Skeletal muscle cell (primary cell): ENCODE results near the gene ORC2.
A peak's percentile ranks its signal among the peaks of the same experiment; 100 is the strongest.

ENCODE experiments used
- DNase-seq: peaks from one replicate; pipeline ENCODE4 v3.0.0-alpha.2; 2010; ENCODE audit warnings: low read depth
- H3K4me3 ChIP-seq: 2 replicates; pipeline ENCODE4 v1.5.1; 2011; ENCODE audit warnings: low read depth, mild to moderate bottlenecking, control low read depth, low read length, moderate library complexity

ORC2 gene

GRCh38 chr2:200871151-200871550 lies 92.3 kb downstream of the ORC2 start:
- no peak for DNase-seq
- H3K4me3 ChIP-seq = no peak overlapping the region

DNA sequence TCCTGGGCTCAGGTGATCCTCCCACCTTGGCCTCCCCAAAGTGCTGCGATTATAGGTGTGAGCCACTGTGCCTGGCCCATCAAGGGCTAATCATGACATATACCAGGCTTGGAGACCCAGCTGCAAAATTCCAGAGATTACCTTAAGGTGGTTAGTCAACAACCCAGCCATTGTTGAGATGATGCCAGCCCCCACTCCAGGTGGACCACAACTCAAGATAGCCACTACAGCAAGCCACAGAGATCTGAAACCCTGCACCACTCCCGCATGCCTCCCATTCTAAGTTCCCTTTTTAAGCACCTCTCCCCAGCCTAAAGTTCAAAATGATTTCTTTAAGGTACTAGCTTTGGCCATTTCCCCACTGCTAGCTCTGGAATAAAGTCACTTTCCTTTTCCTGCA lies 94.4 kb downstream of the ORC2 start:
- no peak overlapping the region for H3K4me3 ChIP-seq
- no peak for DNase-seq

DNA sequence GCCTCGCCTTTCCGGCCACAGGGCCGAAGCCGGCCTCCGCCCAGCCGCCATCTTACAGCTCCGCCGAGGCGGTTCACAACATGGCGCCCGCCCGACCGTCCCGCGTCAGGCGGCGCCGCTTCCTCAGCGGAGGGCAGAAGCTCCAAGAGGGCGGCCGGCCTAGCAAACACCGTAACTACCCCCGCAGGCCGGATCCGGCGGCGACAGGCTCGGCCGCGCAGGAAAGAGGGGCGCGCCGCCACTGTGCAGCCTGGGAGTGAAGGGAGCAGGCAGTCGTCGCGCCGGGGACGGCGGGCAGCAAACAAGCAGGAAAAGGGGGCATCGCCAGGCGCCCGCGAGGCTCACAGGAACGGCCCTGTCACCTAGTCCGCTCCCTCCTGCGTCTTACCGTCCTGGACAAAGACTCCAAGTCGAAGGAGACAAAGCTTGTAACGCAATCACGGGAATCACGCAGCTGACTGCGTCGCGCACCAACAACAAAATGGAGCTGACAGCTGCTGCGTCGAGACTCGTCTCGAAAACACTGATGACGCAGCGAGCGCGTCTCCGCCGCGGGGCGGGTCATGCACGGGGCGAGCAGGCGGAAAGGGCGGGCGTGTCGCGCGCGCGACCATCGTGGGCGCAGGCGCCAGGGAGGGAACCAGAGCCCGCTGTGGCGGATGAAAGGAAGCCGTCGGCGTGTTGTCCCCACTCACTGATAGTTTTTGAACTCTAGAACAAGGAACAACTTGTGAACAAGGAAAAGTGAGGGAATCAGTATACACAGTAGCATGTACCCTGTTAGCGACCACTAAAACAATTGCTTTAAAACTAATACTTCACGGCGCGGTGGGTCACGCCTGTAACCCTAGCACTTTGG lies 99.1 kb downstream of the ORC2 start, which contains the start of gene CLK1:
TSS of gene CLK1 (minus strand) at position 483 of the 859 bp plus-strand sequence. CDS start 2,796 bp downstream, outside the sequence.
- peak; percentile 78 for DNase-seq
- H3K4me3 ChIP-seq = peak within 1 kb of the TSS; percentile 79

- peak overlapping the region; percentile 79 for H3K4me3 ChIP-seq
- no peak for DNase-seq
Measured at GRCh38 chr2:200863782-200864175, 99.7 kb downstream of the ORC2 start.

DNA sequence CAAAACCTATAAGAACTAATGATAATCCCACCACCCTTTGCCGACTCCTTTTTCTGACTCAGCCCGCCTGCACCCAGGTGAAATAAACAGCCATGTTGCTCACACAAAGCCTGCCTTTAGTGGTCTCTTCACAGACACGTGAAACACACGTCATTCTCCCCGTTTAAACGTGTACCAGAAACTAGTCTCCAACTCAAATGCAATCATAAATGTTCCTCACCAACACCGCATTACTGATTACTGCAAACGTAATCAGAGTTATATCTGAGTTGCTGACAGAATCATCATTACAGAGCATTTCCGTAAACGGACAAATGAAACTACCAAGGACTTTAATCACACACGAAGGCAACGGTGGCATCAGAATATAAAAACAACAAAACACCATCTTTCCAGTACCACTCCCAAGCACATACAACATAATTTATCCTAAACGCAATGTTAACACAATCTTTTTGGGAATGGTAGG lies 100.9 kb downstream of the ORC2 start:
- peak; percentile 37 for DNase-seq
- peak overlapping the region; percentile 79 for H3K4me3 ChIP-seq

DNA sequence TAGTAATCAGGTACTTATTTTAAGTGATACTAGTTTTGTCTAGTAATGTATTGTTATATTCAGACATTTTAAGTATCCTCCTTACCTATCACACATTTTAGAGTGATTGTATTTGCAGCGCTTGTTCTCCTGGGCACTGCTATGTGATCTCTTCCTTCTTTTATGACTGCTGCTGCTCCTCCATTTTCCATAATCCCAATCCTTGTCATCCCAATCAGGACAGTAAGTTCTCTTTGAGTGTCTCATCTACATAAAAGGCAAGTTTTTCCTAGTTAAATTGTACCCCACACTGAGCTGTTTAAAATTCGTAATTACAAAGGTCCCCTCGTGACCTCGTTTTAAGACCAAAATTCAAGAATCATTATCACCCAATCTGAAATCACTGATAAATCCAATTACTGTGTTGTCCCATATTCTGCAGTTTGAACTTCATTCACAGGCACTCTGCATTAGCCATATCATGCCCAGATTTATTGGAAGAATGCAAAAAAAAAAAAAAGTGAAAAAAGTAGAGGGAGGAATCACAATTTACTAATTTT lies 101.8 kb downstream of the ORC2 start:
- H3K4me3 ChIP-seq = peak overlapping the region; percentile 79
- no peak for DNase-seq

DNA sequence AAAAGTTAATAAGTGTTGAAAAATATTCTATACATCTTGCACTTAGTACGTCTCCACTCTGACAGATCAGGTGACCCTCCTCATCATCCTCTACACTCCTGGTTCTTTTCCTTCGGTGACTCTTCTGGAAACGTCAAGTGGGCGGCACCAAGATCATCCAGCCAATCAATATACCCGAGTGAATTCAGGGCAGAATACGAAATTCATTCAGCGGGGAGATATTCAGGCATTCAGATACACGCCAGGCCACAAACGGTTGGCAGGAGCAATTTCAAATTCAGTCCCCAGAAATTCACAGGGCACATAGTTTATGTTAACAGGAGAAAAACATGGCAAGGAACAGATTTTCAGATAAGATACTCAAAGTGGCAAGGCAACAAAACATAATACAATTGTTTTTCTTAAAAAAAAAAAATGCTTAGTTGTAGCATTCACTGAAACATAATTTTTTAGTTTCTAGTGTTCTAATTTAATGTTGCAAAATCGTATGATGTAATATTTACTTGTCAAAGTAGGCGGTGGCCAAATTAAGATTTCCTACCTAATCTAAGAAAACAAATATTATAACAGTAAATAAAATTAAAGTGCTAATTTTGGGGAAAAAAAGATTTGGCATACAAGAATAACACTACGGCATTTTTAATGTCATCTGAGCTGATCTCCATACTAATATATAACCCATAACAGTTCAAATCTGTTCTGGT lies 103.2 kb downstream of the ORC2 start:
- no peak overlapping the region for H3K4me3 ChIP-seq
- DNase-seq = no peak
